SW 1271 (cell line): ENCODE results near the gene BPIFB2.

Experiments
- DNase-seq, 2 experiments: peaks; one replicate each; lab custom pipeline; 2025; lab: John Stamatoyannopoulos, UW

BPIFB2 gene

GRCh38 chr20:32984631-32985354 is 22.7 kb upstream of the BPIFB2 start:
- DNase-seq, result no peak

GRCh38 chr20:32985596-32985995 is 21.9 kb upstream of the BPIFB2 start:
- no peak for DNase-seq

GRCh38 chr20:32986331-32986966 is 21.1 kb upstream of the BPIFB2 start:
- DNase-seq, result no peak

- DNase-seq, result no peak
These were observed 20.3 kb upstream of the BPIFB2 start for GRCh38 chr20:32987044-32987825.

GRCh38 chr20:32988008-32988407 is 19.5 kb upstream of the BPIFB2 start:
- no peak for DNase-seq

- DNase-seq, result no peak
These were observed 17.8 kb upstream of the BPIFB2 start for GRCh38 chr20:32989507-32990283.

GRCh38 chr20:32990426-32990825 is 17.1 kb upstream of the BPIFB2 start:
- no peak for DNase-seq

- no peak for DNase-seq
These were observed 16.1 kb upstream of the BPIFB2 start for GRCh38 chr20:32991383-32991782.

GRCh38 chr20:32991792-32992641 is 15.5 kb upstream of the BPIFB2 start:
- no peak for DNase-seq

GRCh38 chr20:32993496-32994050 is 13.9 kb upstream of the BPIFB2 start:
- no peak for DNase-seq

- no peak for DNase-seq
These were observed 11.7 kb upstream of the BPIFB2 start for GRCh38 chr20:32995802-32996201.

GRCh38 chr20:32997431-32997830 is 10.1 kb upstream of the BPIFB2 start:
- no peak for DNase-seq

GRCh38 chr20:32999603-33000250 is 7.8 kb upstream of the BPIFB2 start:
- DNase-seq, result no peak

GRCh38 chr20:33000802-33001466 is 6.6 kb upstream of the BPIFB2 start:
- DNase-seq, result no peak

- DNase-seq, result no peak
These were observed 5.3 kb upstream of the BPIFB2 start for GRCh38 chr20:33002087-33002808.

- no peak for DNase-seq
These were observed 3.3 kb upstream of the BPIFB2 start, which contains the start of gene SUN5 for GRCh38 chr20:33004141-33004751. Gene SUN5, minus strand, starts transcription at chr20:33004433. Its CDS starts 93 bp downstream, at chr20:33004340.

- DNase-seq, result no peak
These were observed 2.4 kb upstream of the BPIFB2 start for GRCh38 chr20:33005132-33005566.
